Central memory CD8-positive, alpha-beta T cell (primary cell): ENCODE measurements around the gene APAF1.
A peak's percentile ranks its signal among the peaks of the same experiment; 100 is the strongest.
"Not testable (repeated sequence)": the region's sequence is repeated elsewhere in the genome, so short reads cannot be mapped to it uniquely, and the experiment has no call there.

ENCODE experiments used
- ATAC-seq: fragments of 150-1000 bp; cut with Tn5 transposase; replicated peaks from 2 replicates; pipeline ENCODE4 v1.10.0; 2022; ENCODE audit warnings: mild to moderate bottlenecking, moderate FRiP score, moderate number of reproducible peaks; ENCODE audit not compliant: poor library complexity, severe bottlenecking; ENCODE audit errors: extremely low read depth
- DNase-seq, 2 donors: peaks; one replicate each; pipeline ENCODE4 v3.0.0; 2021; ENCODE audit warnings: low spot score in 2 of 2
- H3K27ac Mint-ChIP-seq: one replicate; pipeline ENCODE4 v1.8.0; 2022; ENCODE audit warnings: low read depth, mild to moderate bottlenecking, moderate library complexity, mixed read lengths
- H3K27me3 Mint-ChIP-seq: one replicate; pipeline ENCODE4 v1.8.0; 2022; ENCODE audit warnings: mixed read lengths
- H3K36me3 Mint-ChIP-seq: one replicate; pipeline ENCODE4 v1.8.0; 2022; ENCODE audit warnings: mild to moderate bottlenecking, moderate library complexity, mixed read lengths; ENCODE audit not compliant: insufficient read depth
- H3K4me1 Mint-ChIP-seq: one replicate; pipeline ENCODE4 v1.8.0; 2022; ENCODE audit warnings: mixed read lengths
- H3K4me3 Mint-ChIP-seq: one replicate; pipeline ENCODE4 v1.8.0; 2022; ENCODE audit warnings: mild to moderate bottlenecking, moderate library complexity, mixed read lengths
- H3K9me3 Mint-ChIP-seq: one replicate; pipeline ENCODE4 v1.8.0; 2022; ENCODE audit warnings: mixed read lengths

The APAF1 gene

DNA sequence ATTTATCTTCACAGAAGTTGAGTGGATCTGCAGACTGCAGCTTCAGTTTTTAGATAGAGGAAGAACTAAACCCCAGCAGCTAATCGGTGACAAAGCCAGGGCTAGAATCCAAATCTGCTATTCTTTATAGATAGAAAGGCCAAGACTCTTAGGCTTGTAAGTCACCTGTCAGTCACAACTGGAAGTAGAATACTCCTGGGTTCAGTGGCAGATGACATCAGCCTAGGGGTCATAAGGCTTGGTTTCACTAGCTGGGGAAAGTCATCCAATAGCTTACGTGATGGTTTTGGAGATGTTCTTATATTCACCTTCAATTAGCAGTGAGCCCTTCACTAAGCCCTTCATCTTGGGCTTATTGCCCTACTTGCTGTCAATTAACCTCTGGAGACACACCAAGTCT is 93.4 kb downstream of the APAF1 start:
- Mint-ChIP-seq H3K27me3 (peaks cover 10% of the 10 kb centered on the region), H3K27ac (no peak overlapping the region), H3K9me3 (no peaks in the 10 kb centered on the region), H3K36me3 (peaks cover 7% of the 10 kb centered on the region), H3K4me1 (no peaks in the 10 kb centered on the region), H3K4me3 (no peak overlapping the region)
- ATAC-seq (no peak), DNase-seq (no peak)

DNA sequence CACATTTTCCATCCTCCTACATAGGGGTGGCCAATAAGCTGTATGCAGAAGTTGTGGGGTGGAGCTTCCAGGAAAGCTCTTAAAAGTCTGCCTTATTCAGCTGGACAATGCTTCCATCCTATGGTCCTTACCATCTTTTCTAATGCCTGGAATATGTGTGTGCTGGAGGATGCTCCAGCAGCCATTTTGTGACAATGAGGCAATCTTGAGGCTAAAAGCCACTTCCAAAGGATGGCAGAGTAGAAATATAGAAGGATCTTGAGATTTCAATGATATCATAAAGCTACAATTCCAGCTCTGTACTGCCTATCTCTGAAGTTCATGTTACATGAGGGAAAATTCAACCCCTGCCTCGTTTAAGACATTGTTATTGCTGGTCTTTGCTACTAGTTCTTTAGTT is 95.7 kb downstream of the APAF1 start:
- DNase-seq: no peak
- Mint-ChIP-seq H3K9me3 (no peaks in the 10 kb centered on the region), H3K4me1 (no peaks in the 10 kb centered on the region), H3K27me3 (peaks cover 10% of the 10 kb centered on the region), H3K4me3 (no peak overlapping the region), H3K27ac (no peak overlapping the region), H3K36me3 (peaks cover 1% of the 10 kb centered on the region)
- ATAC-seq: no peak

DNA sequence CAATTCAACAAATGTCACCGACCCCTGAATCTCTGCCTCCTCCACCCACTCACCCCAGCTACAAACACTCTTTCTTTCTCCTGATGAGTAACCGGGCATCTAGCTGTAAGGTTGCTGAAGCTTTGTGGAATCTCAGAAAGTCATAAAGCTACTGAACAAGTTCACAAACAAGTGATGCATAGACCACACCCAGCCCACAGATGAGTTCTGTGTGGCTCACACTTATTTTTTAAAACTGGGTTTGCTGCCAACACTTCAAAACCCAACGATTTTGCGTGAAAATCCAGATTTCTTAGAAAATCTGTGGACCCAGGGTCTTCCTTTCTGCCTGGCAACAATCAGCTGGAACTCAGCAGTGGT is 96.1 kb downstream of the APAF1 start:
- ATAC-seq (no peak), DNase-seq (no peak)
- H3K4me3 Mint-ChIP-seq: no peak overlapping the region
- peaks cover 3% of the 10 kb centered on the region for H3K4me1 Mint-ChIP-seq
- peaks cover 13% of the 10 kb centered on the region for H3K27me3 Mint-ChIP-seq
- no peak overlapping the region for H3K27ac Mint-ChIP-seq
- peaks cover 1% of the 10 kb centered on the region for H3K36me3 Mint-ChIP-seq
- no peaks in the 10 kb centered on the region for H3K9me3 Mint-ChIP-seq

DNA sequence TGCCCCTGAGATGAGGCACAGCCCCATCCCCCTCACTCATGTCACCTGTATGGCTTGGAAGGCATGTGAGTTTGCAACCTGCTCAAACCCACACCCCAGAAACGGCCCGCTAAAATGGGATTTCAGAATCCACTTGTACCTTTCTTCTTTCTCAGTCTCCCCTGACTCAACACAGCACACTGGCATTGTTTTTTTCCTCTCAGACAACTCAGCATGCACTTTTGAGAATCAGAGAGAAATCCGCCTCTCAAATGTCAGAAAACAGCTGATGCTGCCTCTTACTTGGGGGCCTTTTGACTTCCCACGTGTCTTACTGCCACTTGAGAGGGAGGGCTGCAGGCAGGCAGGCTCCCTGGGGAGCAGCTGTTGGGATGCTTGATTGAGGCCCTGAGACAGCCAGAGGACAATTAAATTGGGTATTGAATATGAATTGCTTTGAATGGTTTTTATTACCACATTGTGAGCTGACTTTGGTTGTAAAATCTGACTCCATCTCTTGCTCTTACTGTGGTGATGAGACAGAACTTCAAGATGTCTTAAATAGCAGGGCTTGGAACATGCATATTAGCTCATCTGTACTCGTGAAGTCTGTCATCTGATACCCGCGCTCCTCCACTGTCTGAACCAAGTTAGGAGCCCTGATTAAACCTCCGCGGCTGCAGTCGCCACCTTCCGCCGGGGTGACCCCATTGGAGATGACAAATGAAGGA is 96.6 kb downstream of the APAF1 start:
- Mint-ChIP-seq H3K27me3 (peaks cover 19% of the 10 kb centered on the region), H3K4me3 (no peak overlapping the region), H3K27ac (no peak overlapping the region), H3K36me3 (peaks cover 1% of the 10 kb centered on the region), H3K4me1 (peaks cover 8% of the 10 kb centered on the region), H3K9me3 (no peaks in the 10 kb centered on the region)
- DNase-seq (no peak), ATAC-seq (no peak)

DNA sequence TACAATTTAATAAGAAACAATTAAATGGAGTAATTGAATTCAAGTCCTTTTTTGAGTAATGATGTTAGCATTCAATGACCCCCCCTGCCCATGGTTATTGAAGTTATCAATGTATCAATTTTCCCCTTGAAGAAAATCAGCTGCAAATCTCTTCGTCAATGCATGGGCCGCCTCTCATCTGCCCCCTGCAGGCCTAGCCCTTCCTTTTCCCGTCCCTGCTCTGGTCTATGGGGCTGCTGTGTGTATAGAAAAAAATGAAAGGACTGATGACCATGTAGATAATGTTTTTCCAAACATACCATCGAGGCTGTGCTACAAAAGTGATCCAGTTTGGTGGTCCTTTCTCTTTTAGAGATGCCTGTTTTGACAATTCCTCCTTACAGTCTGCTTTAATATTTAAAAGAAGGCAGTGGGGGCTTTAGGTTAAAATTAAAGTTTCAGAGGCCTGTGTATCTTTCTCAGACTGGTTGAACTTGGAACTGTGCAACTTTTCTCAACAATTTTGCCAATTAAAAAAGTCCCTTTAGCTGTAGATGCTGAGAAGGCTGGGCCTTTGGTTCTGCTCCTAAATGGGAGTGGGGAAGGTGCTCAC is 98.4 kb downstream of the APAF1 start:
- ATAC-seq (no peak), DNase-seq (no peak)
- Mint-ChIP-seq H3K27ac (no peak overlapping the region), H3K27me3 (peaks cover 30% of the 10 kb centered on the region), H3K4me3 (no peak overlapping the region), H3K4me1 (peaks cover 8% of the 10 kb centered on the region), H3K9me3 (no peaks in the 10 kb centered on the region), H3K36me3 (no peaks in the 10 kb centered on the region)

DNA sequence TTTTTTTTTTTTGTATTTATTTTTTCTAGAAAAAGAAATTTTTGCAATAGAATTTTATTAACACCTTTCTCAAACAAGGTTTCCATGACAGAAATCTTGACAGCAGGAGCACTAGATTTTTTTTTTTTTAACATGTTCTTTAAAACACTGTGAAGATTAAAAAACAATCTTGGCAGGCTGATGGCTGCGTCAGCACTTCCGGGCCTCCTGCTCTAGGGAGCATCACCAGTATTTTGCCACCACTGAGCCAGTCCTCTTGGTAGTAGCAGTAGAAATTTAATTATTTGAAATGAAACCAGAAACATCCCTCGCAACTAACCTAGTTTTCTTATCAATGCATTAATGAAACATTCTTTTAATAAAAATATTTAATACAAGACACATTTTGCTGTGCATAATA is 99.6 kb downstream of the APAF1 start:
- Mint-ChIP-seq H3K4me3 (no peak overlapping the region), H3K27me3 (peaks cover 30% of the 10 kb centered on the region), H3K36me3 (no peaks in the 10 kb centered on the region), H3K4me1 (peaks cover 8% of the 10 kb centered on the region), H3K27ac (no peak overlapping the region), H3K9me3 (no peaks in the 10 kb centered on the region)
- ATAC-seq: no peak
- no peak for DNase-seq

DNA sequence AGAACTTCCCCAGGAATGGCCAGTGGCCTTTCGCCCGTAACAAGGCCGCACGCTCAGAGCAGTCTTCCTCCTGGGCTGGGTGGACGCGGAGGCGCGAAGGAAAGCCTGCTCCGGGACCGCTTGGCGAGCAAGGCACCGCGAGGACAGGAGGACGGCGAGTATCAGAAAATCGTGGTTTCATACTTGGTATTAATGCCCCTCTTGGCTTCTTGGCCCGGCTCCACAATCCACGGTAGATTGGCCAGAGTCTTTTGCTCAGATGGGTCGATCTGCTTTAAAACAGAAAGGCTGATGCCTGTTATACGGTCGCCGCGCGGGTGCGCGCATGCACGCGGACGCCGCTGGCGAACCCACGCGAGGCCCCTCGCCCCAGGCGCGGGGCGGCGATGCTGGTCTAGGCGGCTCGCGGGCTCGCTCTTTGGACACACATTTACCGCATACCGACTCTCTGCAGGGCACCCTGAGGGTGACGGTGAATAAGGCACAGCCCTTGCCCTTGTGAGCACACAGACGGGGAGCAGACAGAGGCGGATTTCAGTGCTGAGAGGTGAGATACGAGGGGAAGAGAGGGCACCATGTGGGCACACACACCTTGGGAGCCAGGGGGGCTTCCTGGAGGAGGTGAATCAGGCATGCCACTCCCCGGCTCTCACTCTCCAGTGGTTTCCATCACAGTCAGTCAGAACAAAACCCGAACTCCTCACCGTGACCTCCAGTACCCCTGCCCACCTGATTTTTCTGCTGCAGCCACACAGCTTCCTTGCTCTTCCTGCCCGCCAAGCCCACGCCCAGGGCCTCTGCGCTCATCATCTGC is 100.7 kb downstream of the APAF1 start:
- H3K27ac Mint-ChIP-seq: peak overlapping the region; percentile 77
- H3K4me3 Mint-ChIP-seq: peak overlapping the region; percentile 77
- H3K27me3 Mint-ChIP-seq: peaks cover 28% of the 10 kb centered on the region

DNA sequence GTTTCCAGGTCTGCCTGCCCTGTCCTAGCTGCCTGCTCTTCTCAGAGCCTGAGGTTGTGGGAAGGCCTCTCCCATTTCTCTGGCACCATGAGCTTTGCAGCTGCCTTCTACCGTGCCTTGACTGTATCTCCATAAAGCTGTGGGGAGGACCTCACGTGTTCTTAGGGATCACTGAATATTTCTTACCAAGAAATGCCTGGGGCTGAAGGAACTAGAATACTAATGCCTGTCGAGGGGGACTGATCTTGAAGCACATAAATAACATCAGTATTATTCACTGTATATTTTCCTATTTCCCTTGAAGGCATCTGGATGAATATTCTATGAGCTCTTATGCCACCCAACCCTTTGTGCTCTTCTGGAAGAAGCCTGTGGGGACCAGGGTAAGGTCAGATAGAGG is 103.4 kb downstream of the APAF1 start:
- H3K27ac Mint-ChIP-seq: no peak overlapping the region
- peaks cover 8% of the 10 kb centered on the region for H3K4me1 Mint-ChIP-seq
- no peaks in the 10 kb centered on the region for H3K36me3 Mint-ChIP-seq
- ATAC-seq (no peak), DNase-seq (no peak)
- no peak overlapping the region for H3K4me3 Mint-ChIP-seq
- H3K9me3 Mint-ChIP-seq: no peaks in the 10 kb centered on the region
- peaks cover 20% of the 10 kb centered on the region for H3K27me3 Mint-ChIP-seq

More for the DNA sequence above, 100.7 kb downstream of the APAF1 start:
- H3K4me1 Mint-ChIP-seq: peaks cover 8% of the 10 kb centered on the region
- ATAC-seq (peak; percentile 38), DNase-seq (no peak)
- no peaks in the 10 kb centered on the region for H3K36me3 Mint-ChIP-seq
- no peaks in the 10 kb centered on the region for H3K9me3 Mint-ChIP-seq

DNA sequence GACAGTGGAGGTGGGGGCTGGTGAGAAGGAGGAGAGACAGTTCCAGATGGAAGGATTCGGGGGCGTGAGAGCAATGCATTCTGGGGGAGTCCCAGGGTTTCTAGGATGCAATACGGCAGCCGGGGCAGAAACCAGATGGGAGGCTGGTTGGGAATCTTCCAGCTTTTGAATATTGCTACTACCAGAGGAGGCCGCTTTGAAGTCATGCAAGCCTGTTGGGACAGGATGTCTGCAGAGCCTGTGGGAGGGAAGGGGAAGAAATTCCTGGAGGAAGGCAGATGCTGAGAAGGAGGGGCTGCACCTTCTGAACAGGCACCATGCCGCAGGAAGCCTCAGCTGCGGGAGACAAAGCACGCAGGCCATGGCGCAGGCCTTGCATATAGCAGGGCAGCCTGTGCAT is 105.4 kb downstream of the APAF1 start:
- DNase-seq (no peak), ATAC-seq (no peak)
- Mint-ChIP-seq H3K4me1 (peaks cover 8% of the 10 kb centered on the region), H3K9me3 (no peaks in the 10 kb centered on the region), H3K4me3 (no peak overlapping the region), H3K36me3 (no peaks in the 10 kb centered on the region), H3K27me3 (peaks cover 20% of the 10 kb centered on the region), H3K27ac (no peak overlapping the region)

DNA sequence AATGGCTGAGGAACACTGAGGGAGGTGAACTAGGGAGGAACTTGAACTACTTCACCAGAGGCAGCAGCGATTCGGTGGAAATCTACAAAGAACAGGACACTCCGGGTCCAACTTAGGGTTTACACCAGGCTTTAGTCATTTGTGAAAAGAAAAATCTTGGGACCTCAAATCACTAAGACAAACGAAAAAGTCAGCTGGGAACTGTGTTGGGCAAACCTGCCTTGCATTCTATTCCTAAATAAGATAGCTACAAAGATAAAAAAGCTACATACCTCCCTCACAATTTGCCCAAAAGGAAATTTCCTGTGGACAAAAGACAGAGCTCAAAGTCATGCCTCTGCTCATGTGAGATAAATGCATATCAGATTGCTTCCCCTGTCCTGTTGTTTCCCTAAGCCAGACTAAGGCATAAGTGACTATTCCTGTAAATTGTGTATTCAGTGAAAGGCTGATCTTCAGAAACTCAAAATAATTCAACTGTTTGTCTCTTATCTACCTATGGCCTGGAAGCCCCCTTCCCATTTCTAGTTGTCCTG is 106.6 kb downstream of the APAF1 start:
- Mint-ChIP-seq H3K9me3 (no peaks in the 10 kb centered on the region), H3K4me1 (peaks cover under 1% of the 10 kb centered on the region), H3K27me3 (peaks cover 12% of the 10 kb centered on the region), H3K36me3 (no peaks in the 10 kb centered on the region), H3K27ac (no peak overlapping the region), H3K4me3 (no peak overlapping the region)
- ATAC-seq: no peak
- no peak for DNase-seq

DNA sequence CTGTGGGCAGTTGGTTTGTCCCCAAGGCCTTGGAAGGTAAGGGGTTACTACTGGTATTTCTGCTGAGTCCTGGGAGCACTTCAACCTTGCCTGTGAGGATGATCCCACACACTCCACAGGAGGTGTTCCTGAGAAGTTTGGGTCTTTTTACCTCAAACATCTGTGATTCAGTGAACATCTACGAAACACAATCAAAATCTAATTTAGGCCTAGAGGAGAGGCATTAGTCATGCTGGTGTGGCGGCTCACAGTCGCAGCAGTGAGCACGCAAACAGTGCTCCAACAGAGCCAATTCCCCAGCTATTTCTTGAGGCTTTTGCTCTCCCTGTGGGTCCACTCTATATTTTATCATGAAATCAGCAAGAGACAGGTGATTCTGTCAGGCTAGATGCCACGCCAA is 107.6 kb downstream of the APAF1 start:
- DNase-seq (no peak), ATAC-seq (no peak)
- H3K4me3 Mint-ChIP-seq: no peak overlapping the region
- no peaks in the 10 kb centered on the region for H3K4me1 Mint-ChIP-seq
- H3K27ac Mint-ChIP-seq: no peak overlapping the region
- H3K27me3 Mint-ChIP-seq: peaks cover under 1% of the 10 kb centered on the region
- H3K9me3 Mint-ChIP-seq: no peaks in the 10 kb centered on the region
- no peaks in the 10 kb centered on the region for H3K36me3 Mint-ChIP-seq

DNA sequence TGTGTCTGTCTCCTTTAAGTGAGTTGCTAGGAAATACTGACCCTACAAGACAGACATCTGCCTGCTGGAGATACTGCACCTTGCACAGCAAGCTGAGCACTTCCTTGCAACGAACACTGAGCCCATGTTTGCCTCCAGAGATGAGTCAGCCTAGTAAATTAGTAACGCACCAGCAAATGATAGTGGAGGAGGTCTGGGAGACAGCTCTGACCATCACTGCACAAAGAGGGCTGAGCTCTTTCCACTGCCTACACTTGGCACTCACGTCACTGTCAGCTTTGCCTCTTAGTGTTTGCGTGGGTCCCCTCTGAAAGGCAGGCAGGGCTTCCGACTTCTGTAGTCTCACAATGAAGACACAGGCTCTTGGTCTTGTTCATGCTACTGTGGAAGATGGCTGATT is 109.0 kb downstream of the APAF1 start:
- Mint-ChIP-seq H3K4me3 (no peak overlapping the region), H3K4me1 (no peaks in the 10 kb centered on the region), H3K27me3 (no peaks in the 10 kb centered on the region), H3K27ac (no peak overlapping the region), H3K9me3 (no peaks in the 10 kb centered on the region), H3K36me3 (no peaks in the 10 kb centered on the region)
- DNase-seq (no peak), ATAC-seq (no peak)

DNA sequence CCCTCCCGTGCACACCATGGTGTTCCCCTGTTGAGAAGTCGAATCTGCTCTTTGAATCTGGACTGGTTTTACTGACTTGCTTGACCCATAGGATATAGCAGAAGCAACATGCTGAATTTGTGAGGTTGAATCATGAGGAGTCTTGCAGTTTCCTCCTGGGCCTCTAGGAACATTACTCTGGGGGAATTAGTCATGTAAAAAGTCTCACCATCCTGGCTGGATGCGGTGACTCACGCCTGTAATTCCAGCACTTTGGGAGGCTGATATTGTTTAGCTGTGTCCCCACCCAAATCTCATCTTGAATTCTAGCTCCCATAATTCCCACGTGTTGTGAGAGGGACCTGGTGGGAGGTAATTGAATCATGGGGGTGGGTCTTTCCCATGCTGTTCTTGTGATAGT is 110.8 kb downstream of the APAF1 start:
- not testable (repeated sequence) for DNase-seq, H3K27ac Mint-ChIP-seq, ATAC-seq, H3K4me3 Mint-ChIP-seq, H3K4me1 Mint-ChIP-seq, H3K36me3 Mint-ChIP-seq, H3K27me3 Mint-ChIP-seq, H3K9me3 Mint-ChIP-seq
